Medulla oblongata (tissue), 1 donor: ENCODE data around the gene PHOX2A.

Experiments
- DNase-seq: peaks from one replicate; pipeline ENCODE4 v3.0.0-alpha.2; 2015; ENCODE audit errors: extremely low spot score

Gene PHOX2A

GRCh38 chr11:72233773-72234513 is 10.0 kb downstream of the PHOX2A start:
- no peak for DNase-seq

- DNase-seq = no peak
Observed at GRCh38 chr11:72233056-72233772, 10.8 kb downstream of the PHOX2A start.

- DNase-seq = no peak
Observed at GRCh38 chr11:72232260-72233055, 11.5 kb downstream of the PHOX2A start.

- DNase-seq = no peak
Observed at GRCh38 chr11:72231396-72232259, 12.3 kb downstream of the PHOX2A start.

GRCh38 chr11:72230764-72231365 is 13.1 kb downstream of the PHOX2A start:
- DNase-seq = no peak

- DNase-seq = no peak
Observed at GRCh38 chr11:72229925-72230763, 13.8 kb downstream of the PHOX2A start.

GRCh38 chr11:72229336-72229924 is 14.5 kb downstream of the PHOX2A start:
- DNase-seq = no peak

- no peak for DNase-seq
Observed at GRCh38 chr11:72228844-72229231, 15.1 kb downstream of the PHOX2A start.

GRCh38 chr11:72228229-72228843 is 15.6 kb downstream of the PHOX2A start:
- DNase-seq = no peak

- peak; percentile 65 for DNase-seq
Observed at GRCh38 chr11:72227316-72228228, 16.4 kb downstream of the PHOX2A start.

- no peak for DNase-seq
Observed at GRCh38 chr11:72226701-72227100, 17.3 kb downstream of the PHOX2A start.

GRCh38 chr11:72225411-72225951 is 18.5 kb downstream of the PHOX2A start:
- no peak for DNase-seq

- DNase-seq = peak; percentile 70
Observed at GRCh38 chr11:72224564-72225410, 19.2 kb downstream of the PHOX2A start, which contains the start of gene INPPL1. TSS of gene INPPL1 (plus strand) at chr11:72224767. CDS start at chr11:72224985, 218 bp downstream.

GRCh38 chr11:72223615-72224563 is 20.1 kb downstream of the PHOX2A start:
- peak; percentile 57 for DNase-seq

- peak; percentile 92 for DNase-seq
Observed at GRCh38 chr11:72222907-72223614, 20.9 kb downstream of the PHOX2A start.
